HG03280 (cell line): Measurements from ENCODE around the gene LAMTOR5.
"Not testable (repeated sequence)": the region's sequence is repeated elsewhere in the genome, so short reads cannot be mapped to it uniquely, and the experiment has no call there.

ENCODE experiments used
- ATAC-seq: cut with Tn5 transposase; IDR thresholded peaks from one replicate; pipeline ENCODE4 v1.9.1; 2021; ENCODE audit warnings: mild to moderate bottlenecking, moderate library complexity; ENCODE audit not compliant: unreplicated experiment

LAMTOR5 gene

GRCh38 chr1:110407260-110408210, at the start of gene LAMTOR5:
TSS of gene LAMTOR5 (minus strand) at chr1:110407694. CDS start at chr1:110407620, 74 bp downstream.
- ATAC-seq = peak; percentile 88

DNA sequence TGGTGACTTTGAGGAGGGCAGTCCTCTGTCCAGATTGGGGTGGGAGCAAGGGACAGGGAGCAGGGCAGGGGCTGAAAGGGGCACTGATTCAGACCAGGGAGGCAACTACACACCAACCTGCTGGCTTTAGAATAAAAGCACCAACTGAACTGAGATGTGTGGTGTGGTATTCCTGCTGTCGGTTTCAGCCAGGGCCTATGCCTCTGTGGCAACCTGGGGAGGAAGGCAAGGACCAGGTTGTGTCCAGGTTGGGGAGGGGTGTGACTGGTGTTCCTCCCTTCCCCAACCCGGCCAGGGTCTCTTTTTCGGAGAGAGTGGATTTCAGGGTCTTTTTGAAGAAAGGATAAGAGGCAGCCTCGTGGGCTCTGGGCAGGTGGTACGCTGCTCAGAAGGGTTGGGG, 49.7 kb upstream of the LAMTOR5 start:
- no peak for ATAC-seq

DNA sequence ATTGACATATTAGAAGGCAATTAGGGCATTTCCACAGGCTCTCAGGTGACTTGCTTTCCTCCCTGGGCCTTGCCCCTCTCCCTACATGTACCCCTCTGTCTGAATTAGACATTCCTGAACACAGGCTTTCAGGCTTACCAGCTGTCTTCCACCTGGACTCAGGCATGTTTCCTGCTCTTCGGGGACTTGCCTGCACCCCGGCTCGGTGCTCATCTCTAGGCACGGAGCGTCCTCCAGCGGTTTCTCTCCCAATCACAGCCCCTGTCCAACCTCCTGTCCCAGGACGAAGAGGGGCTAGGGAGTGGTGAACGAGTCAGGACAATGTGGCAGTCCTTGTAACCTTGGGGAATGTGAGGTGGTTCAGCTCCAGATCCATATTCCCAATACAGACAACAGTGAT, 47.7 kb upstream of the LAMTOR5 start:
- no peak for ATAC-seq

DNA sequence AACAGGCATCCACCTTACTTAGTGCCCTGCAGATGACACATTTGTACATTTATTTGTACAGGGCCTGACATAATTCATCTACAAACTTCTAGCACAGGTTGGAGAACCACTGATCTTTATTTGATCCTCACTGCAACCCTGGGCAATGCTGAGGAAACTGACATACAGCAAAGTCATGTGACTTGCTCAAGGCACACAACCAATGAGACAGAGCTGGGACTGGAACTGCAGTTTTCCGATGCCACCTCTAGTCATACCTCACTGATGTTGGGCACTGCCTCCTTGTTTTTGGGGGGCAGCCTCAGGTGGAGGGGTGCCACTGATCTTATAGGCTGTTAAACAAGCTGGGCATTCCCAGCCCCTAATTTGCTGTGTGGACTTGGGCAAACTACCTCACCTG, 46.8 kb upstream of the LAMTOR5 start:
- ATAC-seq = no peak

GRCh38 chr1:110453829-110454228, 46.3 kb upstream of the LAMTOR5 start:
- ATAC-seq = no peak

DNA sequence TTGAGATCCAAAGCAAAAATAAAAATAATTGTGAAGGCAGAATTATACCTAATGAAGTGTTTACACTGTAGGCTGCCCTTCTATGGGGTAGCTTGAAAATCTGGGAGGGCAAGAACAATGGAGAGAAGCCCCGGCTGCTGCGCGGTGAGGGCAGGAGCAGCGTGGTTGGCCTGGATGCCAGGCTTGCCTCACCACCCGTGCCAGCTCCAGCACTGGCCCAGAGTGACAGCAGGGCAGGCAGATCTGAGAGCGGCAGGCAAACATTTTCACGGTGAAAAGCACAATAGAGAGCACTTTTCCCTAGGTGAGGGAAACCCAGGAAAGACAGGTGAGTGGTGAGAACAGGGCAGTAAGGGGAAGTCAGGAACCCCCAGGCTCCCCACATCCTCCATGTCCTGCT, 44.8 kb upstream of the LAMTOR5 start:
- ATAC-seq = no peak

DNA sequence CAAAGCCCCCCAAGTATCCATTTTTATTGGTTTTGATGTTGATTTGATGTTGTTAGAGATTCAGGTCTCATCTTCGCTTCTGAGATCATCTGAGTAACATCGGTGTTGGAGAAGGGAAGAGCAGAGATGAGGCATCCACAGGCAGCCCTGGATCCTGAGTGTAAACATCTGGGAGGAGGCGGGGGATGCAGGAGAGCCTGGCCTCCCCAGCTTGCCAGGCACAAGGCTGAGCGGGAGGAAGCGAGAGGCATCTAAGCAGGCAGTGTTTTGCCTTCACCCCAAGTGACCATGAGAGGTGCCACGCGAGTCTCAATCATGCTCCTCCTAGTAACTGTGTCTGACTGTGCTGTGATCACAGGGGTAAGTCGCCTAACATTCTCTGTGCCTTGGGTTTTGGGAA, 43.4 kb upstream of the LAMTOR5 start, which contains the start of gene PROK1:
PROK1 (plus strand) TSS at position 221 of the 400 bp plus-strand sequence; CDS start at position 289, 68 bp downstream.
- no peak for ATAC-seq

- ATAC-seq = no peak
These were observed 42.5 kb upstream of the LAMTOR5 start for GRCh38 chr1:110449661-110450651.

- no peak for ATAC-seq
These were observed 37.1 kb upstream of the LAMTOR5 start for GRCh38 chr1:110444561-110444960.

DNA sequence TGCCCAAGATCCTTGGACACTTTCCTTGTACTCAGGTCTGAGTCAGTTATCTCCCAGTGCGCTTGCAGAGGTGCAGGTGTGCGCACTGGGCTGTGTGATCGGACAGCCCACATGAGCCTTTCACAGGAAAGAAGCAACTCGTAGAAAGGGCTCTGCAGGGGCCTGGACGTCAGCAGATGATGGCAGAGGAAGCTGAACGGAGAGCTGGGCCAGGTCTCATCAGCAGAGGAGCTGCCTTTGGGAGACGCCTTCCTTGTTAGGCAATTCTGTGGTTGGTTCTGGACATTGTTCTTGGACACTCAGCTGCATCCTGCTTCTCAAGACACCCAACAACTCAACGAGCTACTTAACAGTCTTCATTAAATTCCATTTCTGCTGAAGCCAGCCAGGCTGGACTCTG, 36.0 kb upstream of the LAMTOR5 start:
- ATAC-seq = no peak

- no peak for ATAC-seq
These were observed 34.4 kb upstream of the LAMTOR5 start for GRCh38 chr1:110441888-110442287.

DNA sequence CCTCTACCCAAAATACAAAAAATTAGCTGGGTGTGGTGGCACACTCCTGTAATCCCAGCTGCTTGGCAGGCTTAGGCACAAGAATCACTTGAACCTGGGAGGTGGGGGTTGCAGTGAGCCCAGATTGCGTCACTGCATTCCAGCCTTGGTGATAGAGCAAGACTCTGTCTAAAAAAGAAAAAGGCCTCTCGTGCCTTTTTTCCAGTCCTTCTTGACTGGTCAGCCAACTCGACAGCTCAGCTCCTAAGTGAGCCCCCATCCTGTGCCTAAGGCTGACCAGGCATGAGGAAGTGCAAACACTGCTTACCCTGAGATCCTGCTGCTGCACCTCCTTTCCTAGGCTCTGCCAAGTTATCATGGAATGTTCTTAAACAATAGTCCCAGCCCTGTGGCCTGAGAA, 33.4 kb upstream of the LAMTOR5 start:
- ATAC-seq = no peak

- not testable (repeated sequence) for ATAC-seq
These were observed 32.4 kb upstream of the LAMTOR5 start for GRCh38 chr1:110439873-110440272.

GRCh38 chr1:110438893-110439292, 31.4 kb upstream of the LAMTOR5 start:
- ATAC-seq = no peak

- not testable (repeated sequence) for ATAC-seq
These were observed 30.3 kb upstream of the LAMTOR5 start for GRCh38 chr1:110437645-110438299.

GRCh38 chr1:110436635-110437034, 29.1 kb upstream of the LAMTOR5 start:
- no peak for ATAC-seq

GRCh38 chr1:110434946-110435345, 27.5 kb upstream of the LAMTOR5 start:
- no peak for ATAC-seq

GRCh38 chr1:110433803-110434202, 26.3 kb upstream of the LAMTOR5 start:
- no peak for ATAC-seq

DNA sequence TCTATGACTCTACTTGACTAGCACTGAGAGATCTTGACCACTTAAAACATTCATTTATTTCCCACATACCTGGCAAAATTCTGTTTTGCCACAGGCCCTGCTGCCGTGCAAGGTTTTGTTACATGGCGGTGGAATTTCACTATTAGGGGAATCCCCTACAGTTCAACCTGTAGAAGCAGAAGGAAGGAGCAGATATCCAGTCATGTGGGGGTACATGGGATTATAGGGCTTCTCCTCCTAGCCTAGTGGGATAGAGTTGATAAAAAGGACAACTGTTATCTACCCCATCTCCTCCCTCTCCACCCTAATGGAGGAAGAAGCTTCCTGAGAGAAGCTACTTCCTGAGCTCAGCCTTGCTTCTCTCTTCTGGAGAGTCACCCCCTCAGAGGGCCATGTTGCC, 25.7 kb upstream of the LAMTOR5 start:
- no peak for ATAC-seq

GRCh38 chr1:110430901-110431300, 23.4 kb upstream of the LAMTOR5 start:
- ATAC-seq = no peak

DNA sequence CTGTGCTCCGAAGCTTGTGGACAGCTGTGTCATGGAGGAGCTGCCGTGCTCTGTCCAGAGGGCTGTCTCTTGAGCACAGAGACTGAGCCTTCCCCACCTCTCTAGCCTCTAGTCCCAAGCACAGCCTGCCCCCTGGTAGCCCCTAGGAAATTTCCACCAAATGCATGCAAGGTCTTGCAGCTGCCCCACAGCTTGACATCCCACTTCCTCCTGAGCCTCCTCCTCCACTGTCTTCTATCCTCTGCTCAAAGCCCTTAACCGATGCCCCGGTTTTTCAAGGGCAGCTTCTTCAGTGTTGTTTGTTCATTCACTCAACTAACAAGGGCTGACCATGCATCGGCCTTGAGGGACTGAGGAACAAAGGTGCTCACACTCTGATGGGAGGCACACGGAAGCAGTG, 22.9 kb upstream of the LAMTOR5 start:
- no peak for ATAC-seq
